K562 (cell line): Measurements from ENCODE around the gene LRFN4. TPM values are rescaled to one million over a fixed set of nuclear protein-coding genes. Genes with fewer than 3 reads are reported as not detected.

ENCODE experiments used
- ARHGAP35 ChIP-seq: fragments of 450-650 bp; IDR thresholded peaks from 2 replicates; pipeline ENCODE4 v1.6.1; 2018; ENCODE audit not compliant: partially characterized antibody
- GABPA ChIP-seq: fragments of 200-800 bp; sonication (Bioruptor generic); conservative IDR thresholded peaks from 2 replicates; pipeline ENCODE4 v1.6.1; 2016; ENCODE audit warnings: low read depth, missing genetic modification characterization, missing compliant biosample characterization
- RBM34 ChIP-seq: fragments of 200-400 bp; formaldehyde crosslinking; IDR thresholded peaks from 2 replicates; pipeline ENCODE4 v1.6.1; 2018; ENCODE audit warnings: low read length, borderline replicate concordance; ENCODE audit not compliant: insufficient read depth
- ZNF133 ChIP-seq: fragments of 250-450 bp; sonication (Bioruptor Pico); IDR thresholded peaks from 2 replicates; pipeline ENCODE4 v1.4.0; 2020; ENCODE audit warnings: mild to moderate bottlenecking
- ZNF253 ChIP-seq: fragments of 250-450 bp; sonication (Bioruptor Pico); conservative IDR thresholded peaks from 2 replicates; pipeline ENCODE4 v1.6.1; 2021; ENCODE audit warnings: mild to moderate bottlenecking
- polyA plus RNA-seq, 8 experiments: library from polyadenylated mRNA; depleted of rRNA in 4 of 8; stranded (reverse) in 5 of 8; unstranded in 3 of 8; fragments of >200 nt; fragmentation: Nextera tagmentation in 2 of 8; fragmentation: Illumina TruSeq in 1 of 8; extraction: Ambion mirVana in 2 of 8; extraction: Trizol in 1 of 8; gene quantifications; 2 replicates each; pipeline versions ENCODE4 v1.2.1 to v1.2.3, GENCODE V29; 2011 to 2014; ENCODE audit warnings: inconsistent platforms in 1 of 8, missing spikeins in 1 of 8
- total RNA-seq, 7 experiments: library from RNA; depleted of rRNA in 6 of 7; stranded (reverse); fragments of >200 nt in 6 of 7; fragmentation: Illumina TruSeq in 2 of 7; extraction: Trizol in 2 of 7; gene quantifications; 2 replicates each; pipeline versions ENCODE4 v1.2.1 to v1.2.3, GENCODE V29; 2011 to 2021; ENCODE audit warnings: low replicate concordance in 1 of 7
- TF ChIP-seq, protein P1 (sequence below), 2 experiments: fragments of 450-650 bp; conservative IDR thresholded peaks; 2 replicates each; pipeline ENCODE4 v1.6.1; 2017; ENCODE audit warnings: mild to moderate bottlenecking in 2 of 2, moderate library complexity in 2 of 2
- TF ChIP-seq, protein P2 (sequence below): fragments of 450-650 bp; IDR thresholded peaks from 2 replicates; pipeline ENCODE4 v1.6.1; 2016; ENCODE audit warnings: missing biosample characterization, missing genetic modification characterization
- TF ChIP-seq, protein P3 (sequence below): fragments of 450-650 bp; IDR thresholded peaks from 2 replicates; pipeline ENCODE4 v1.6.1; 2017; ENCODE audit warnings: antibody characterized with exemption
- TF ChIP-seq, protein P4 (sequence below): fragments of 450-650 bp; IDR thresholded peaks from 2 replicates; pipeline ENCODE4 v1.7.1; 2018; ENCODE audit warnings: mild to moderate bottlenecking, low read depth; ENCODE audit not compliant: partially characterized antibody
- TF ChIP-seq, protein P5 (sequence below), 3 experiments: IDR thresholded peaks in 2 of 3; conservative IDR thresholded peaks in 1 of 3; 2 replicates each; pipeline ENCODE4 v1.5.1; 2011 to 2012; ENCODE audit warnings: low read length in 3 of 3, mild to moderate bottlenecking in 3 of 3, control low read depth in 2 of 3, improper control_type of control experiment in 1 of 3, inconsistent platforms in 1 of 3, low read depth in 1 of 3, mixed read lengths in 1 of 3, moderate library complexity in 1 of 3; ENCODE audit not compliant: insufficient read depth in 2 of 3
- TF ChIP-seq, protein P6 (sequence below): sonication (generic); formaldehyde crosslinking; IDR thresholded peaks from 2 replicates; pipeline ENCODE4 v1.4.0; 2020; ENCODE audit warnings: mild to moderate bottlenecking, missing genetic modification reagents
- TF ChIP-seq, protein P7 (sequence below), 2 experiments: IDR thresholded peaks; 2 replicates each; pipeline ENCODE4 v1.6.1; 2011; ENCODE audit warnings: borderline replicate concordance in 1 of 2, control low read depth in 1 of 2, low read depth in 1 of 2, low read length in 1 of 2, mild to moderate bottlenecking in 1 of 2, mixed read lengths in 1 of 2, moderate library complexity in 1 of 2; ENCODE audit not compliant: insufficient read depth in 1 of 2, insufficient read length in 1 of 2, poor library complexity in 1 of 2, severe bottlenecking in 1 of 2; ENCODE audit errors: extremely low read depth in 1 of 2

LRFN4 gene
- total and polyA plus RNA-seq, 9 of the 15 experiments (the other 6 are each of a cell fraction or from before 2014, with no cell fraction given) = 0.10 to 60.1 (median 6.7) TPM

DNA sequence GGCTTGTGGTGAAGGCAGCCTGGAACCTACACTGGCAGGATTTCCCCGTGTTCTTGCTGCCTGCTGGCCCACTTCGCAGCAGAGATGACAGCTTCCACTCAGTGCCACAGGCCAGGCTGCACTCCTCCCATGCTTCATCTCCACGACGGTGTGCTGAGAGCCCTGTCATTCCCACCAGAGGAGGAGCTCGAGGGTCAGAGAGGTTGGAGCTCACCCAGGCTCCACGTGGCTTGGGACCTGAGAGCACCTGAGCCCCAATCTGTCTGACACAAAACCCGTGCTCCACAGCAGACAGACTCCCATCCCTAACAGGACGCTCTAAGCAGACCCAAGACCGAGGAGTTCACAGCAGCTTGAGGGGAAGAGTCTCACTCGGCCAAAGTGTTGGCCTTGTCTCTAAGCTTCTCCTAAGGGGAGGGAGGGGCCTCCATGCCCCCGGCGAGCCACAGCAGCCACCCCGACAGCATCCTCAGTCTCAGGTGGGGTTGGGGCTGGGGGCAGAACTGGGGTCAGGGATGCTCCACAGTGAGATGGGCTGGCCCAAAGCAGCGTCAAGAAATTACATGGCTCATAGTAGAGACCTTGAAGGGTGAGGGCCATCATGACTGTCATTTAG lies 10.7 kb downstream of the LRFN4 start (continued):
- TF ChIP-seq, protein P1, sequence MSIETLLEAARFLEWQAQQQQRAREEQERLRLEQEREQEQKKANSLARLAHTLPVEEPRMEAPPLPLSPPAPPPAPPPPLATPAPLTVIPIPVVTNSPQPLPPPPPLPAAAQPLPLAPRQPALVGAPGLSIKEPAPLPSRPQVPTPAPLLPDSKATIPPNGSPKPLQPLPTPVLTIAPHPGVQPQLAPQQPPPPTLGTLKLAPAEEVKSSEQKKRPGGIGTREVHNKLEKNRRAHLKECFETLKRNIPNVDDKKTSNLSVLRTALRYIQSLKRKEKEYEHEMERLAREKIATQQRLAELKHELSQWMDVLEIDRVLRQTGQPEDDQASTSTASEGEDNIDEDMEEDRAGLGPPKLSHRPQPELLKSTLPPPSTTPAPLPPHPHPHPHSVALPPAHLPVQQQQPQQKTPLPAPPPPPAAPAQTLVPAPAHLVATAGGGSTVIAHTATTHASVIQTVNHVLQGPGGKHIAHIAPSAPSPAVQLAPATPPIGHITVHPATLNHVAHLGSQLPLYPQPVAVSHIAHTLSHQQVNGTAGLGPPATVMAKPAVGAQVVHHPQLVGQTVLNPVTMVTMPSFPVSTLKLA (conservative IDR thresholded peaks at IDR 0.05) = peak; percentile 68 to 69
- TF ChIP-seq, protein P2, sequence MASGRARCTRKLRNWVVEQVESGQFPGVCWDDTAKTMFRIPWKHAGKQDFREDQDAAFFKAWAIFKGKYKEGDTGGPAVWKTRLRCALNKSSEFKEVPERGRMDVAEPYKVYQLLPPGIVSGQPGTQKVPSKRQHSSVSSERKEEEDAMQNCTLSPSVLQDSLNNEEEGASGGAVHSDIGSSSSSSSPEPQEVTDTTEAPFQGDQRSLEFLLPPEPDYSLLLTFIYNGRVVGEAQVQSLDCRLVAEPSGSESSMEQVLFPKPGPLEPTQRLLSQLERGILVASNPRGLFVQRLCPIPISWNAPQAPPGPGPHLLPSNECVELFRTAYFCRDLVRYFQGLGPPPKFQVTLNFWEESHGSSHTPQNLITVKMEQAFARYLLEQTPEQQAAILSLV = no peak
- TF ChIP-seq ARHGAP35 (no peak), RBM34 (no peak), GABPA (no peak), ZNF133 (CRISPR knock-in tag) (no peak), ZNF253 (no peak)
- TF ChIP-seq, protein P3, sequence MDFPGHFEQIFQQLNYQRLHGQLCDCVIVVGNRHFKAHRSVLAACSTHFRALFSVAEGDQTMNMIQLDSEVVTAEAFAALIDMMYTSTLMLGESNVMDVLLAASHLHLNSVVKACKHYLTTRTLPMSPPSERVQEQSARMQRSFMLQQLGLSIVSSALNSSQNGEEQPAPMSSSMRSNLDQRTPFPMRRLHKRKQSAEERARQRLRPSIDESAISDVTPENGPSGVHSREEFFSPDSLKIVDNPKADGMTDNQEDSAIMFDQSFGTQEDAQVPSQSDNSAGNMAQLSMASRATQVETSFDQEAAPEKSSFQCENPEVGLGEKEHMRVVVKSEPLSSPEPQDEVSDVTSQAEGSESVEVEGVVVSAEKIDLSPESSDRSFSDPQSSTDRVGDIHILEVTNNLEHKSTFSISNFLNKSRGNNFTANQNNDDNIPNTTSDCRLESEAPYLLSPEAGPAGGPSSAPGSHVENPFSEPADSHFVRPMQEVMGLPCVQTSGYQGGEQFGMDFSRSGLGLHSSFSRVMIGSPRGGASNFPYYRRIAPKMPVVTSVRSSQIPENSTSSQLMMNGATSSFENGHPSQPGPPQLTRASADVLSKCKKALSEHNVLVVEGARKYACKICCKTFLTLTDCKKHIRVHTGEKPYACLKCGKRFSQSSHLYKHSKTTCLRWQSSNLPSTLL = no peak
- TF ChIP-seq, protein P4, sequence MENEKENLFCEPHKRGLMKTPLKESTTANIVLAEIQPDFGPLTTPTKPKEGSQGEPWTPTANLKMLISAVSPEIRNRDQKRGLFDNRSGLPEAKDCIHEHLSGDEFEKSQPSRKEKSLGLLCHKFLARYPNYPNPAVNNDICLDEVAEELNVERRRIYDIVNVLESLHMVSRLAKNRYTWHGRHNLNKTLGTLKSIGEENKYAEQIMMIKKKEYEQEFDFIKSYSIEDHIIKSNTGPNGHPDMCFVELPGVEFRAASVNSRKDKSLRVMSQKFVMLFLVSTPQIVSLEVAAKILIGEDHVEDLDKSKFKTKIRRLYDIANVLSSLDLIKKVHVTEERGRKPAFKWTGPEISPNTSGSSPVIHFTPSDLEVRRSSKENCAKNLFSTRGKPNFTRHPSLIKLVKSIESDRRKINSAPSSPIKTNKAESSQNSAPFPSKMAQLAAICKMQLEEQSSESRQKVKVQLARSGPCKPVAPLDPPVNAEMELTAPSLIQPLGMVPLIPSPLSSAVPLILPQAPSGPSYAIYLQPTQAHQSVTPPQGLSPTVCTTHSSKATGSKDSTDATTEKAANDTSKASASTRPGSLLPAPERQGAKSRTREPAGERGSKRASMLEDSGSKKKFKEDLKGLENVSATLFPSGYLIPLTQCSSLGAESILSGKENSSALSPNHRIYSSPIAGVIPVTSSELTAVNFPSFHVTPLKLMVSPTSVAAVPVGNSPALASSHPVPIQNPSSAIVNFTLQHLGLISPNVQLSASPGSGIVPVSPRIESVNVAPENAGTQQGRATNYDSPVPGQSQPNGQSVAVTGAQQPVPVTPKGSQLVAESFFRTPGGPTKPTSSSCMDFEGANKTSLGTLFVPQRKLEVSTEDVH = no peak
- TF ChIP-seq, protein P5, sequence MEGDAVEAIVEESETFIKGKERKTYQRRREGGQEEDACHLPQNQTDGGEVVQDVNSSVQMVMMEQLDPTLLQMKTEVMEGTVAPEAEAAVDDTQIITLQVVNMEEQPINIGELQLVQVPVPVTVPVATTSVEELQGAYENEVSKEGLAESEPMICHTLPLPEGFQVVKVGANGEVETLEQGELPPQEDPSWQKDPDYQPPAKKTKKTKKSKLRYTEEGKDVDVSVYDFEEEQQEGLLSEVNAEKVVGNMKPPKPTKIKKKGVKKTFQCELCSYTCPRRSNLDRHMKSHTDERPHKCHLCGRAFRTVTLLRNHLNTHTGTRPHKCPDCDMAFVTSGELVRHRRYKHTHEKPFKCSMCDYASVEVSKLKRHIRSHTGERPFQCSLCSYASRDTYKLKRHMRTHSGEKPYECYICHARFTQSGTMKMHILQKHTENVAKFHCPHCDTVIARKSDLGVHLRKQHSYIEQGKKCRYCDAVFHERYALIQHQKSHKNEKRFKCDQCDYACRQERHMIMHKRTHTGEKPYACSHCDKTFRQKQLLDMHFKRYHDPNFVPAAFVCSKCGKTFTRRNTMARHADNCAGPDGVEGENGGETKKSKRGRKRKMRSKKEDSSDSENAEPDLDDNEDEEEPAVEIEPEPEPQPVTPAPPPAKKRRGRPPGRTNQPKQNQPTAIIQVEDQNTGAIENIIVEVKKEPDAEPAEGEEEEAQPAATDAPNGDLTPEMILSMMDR (IDR thresholded peaks at IDR 0.05 in 2 of 3, conservative IDR thresholded peaks at IDR 0.05 in 1 of 3; ENCODE audit: insufficient read depth in 2 of 3, low read depth in 1 of 3, low read length in 3 of 3) = peak; percentile 35 to 50 (median 37); a peak in 4 of 6 replicates
- TF ChIP-seq, protein P6, sequence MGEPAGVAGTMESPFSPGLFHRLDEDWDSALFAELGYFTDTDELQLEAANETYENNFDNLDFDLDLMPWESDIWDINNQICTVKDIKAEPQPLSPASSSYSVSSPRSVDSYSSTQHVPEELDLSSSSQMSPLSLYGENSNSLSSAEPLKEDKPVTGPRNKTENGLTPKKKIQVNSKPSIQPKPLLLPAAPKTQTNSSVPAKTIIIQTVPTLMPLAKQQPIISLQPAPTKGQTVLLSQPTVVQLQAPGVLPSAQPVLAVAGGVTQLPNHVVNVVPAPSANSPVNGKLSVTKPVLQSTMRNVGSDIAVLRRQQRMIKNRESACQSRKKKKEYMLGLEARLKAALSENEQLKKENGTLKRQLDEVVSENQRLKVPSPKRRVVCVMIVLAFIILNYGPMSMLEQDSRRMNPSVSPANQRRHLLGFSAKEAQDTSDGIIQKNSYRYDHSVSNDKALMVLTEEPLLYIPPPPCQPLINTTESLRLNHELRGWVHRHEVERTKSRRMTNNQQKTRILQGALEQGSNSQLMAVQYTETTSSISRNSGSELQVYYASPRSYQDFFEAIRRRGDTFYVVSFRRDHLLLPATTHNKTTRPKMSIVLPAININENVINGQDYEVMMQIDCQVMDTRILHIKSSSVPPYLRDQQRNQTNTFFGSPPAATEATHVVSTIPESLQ (CRISPR knock-in tag) = no peak
- TF ChIP-seq, protein P7, sequence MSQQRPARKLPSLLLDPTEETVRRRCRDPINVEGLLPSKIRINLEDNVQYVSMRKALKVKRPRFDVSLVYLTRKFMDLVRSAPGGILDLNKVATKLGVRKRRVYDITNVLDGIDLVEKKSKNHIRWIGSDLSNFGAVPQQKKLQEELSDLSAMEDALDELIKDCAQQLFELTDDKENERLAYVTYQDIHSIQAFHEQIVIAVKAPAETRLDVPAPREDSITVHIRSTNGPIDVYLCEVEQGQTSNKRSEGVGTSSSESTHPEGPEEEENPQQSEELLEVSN (IDR thresholded peaks at IDR 0.05; ENCODE audit: borderline replicate concordance in 1 of 2, extremely low read depth in 1 of 2, insufficient read depth in 1 of 2, insufficient read length in 1 of 2, low read depth in 1 of 2, low read length in 1 of 2, poor library complexity in 1 of 2, severe bottlenecking in 1 of 2) = peak; percentile 33 to 61
